Stimulated activated CD8-positive, alpha-beta memory T cell treated with anti-CD3 and anti-CD28 coated beads, Interleukin-4, amount 100 ng/mL, for 24 hours (primary cell): Measurements from ENCODE around the gene S1PR4.
"Not testable (repeated sequence)": the region's sequence is repeated elsewhere in the genome, so short reads cannot be mapped to it uniquely, and the experiment has no call there.

ENCODE experiments used
- DNase-seq: peaks from one replicate; pipeline ENCODE4 v3.0.0-alpha.2; 2020; ENCODE audit warnings: low read depth

The S1PR4 gene

GRCh38 chr19:3152419-3152780 is 26.2 kb upstream of the S1PR4 start:
- no peak for DNase-seq

DNA sequence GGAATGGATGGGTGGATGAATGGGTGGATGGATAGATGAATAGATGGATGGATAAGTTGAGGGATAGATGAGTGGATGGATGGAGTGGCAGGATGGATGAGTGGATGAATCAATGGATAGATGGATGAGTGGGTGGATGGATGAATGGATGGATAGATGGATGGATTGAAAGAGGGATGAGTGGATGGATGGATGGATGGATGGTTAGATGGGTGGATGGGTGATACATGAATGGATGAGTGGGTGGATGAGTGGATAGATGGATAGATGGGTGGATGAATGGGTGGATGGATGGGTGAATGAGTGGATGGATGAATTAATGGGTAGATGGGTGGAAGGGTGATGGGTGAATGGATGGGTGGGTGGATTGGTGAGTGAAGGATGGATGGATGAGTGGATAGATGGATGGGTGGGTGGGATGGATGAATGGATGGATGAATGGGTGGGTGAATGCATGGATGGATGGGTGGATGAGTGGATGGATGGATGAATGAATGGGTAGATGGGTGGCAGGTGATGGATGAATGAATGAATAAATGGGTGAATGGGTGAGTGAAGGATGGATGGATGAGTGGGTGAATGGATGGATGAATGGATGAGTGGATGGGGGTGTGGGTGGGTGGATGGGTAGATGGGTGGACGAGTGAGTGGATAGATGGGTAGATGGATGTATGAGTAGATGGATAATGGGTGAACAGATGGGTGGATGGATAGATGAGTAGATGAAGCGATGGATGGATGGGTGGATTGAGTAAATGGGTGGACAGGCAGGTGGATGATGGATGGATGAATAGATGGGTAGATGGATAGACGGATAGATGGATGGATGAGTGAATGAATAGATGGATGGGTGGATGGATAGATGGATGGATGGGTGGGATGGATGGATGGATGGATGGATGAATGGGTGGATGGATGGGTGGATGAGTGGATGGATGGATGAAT is 25.0 kb upstream of the S1PR4 start:
- DNase-seq: no peak

- not testable (repeated sequence) for DNase-seq
These were observed 24.1 kb upstream of the S1PR4 start for GRCh38 chr19:3154447-3154846.

GRCh38 chr19:3154957-3155736 is 23.4 kb upstream of the S1PR4 start:
- DNase-seq: peak; percentile 62

- no peak for DNase-seq
These were observed 21.3 kb upstream of the S1PR4 start for GRCh38 chr19:3157096-3157845.

DNA sequence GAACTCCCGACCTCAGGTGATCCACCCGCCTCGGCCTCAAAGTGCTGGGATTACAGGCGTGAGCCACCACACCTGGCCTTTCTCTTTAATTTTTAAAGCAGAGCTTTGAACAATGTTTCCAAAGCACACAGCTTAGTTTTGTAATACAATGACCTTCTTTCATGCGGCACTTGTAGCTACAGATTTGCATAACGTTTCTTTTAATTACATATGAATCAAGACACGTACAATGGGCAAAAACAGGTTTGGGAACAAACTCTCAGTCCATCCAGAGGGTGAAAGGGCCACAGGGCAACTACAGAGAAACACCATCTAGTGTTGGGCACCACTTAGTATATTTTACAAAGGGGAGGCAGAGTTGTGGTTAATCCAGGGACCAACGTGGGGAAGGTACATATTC is 19.0 kb upstream of the S1PR4 start:
- no peak for DNase-seq

DNA sequence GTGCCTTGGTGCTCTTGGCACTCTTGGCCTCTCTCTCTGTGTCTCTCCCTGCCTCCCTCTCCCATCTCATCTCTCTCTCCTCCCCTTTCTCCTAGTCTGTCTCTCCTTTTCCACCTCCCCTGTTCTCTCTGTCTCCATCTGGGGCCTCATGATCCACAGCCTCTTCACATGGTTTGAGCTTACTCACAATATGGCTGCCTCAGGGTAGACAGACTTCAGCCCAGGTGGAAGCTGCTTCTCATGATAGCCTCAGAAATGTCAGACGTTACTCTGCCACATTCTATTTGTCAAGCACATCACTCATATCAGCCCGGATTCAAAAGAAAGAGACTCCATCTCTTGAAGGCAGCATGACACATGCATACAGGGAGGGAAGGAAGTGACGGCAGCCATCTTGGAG is 18.4 kb upstream of the S1PR4 start:
- no peak for DNase-seq

GRCh38 chr19:3161453-3161852 is 17.1 kb upstream of the S1PR4 start:
- no peak for DNase-seq

GRCh38 chr19:3162418-3163229 is 15.9 kb upstream of the S1PR4 start:
- no peak for DNase-seq

GRCh38 chr19:3163230-3163886 is 15.2 kb upstream of the S1PR4 start:
- no peak for DNase-seq

DNA sequence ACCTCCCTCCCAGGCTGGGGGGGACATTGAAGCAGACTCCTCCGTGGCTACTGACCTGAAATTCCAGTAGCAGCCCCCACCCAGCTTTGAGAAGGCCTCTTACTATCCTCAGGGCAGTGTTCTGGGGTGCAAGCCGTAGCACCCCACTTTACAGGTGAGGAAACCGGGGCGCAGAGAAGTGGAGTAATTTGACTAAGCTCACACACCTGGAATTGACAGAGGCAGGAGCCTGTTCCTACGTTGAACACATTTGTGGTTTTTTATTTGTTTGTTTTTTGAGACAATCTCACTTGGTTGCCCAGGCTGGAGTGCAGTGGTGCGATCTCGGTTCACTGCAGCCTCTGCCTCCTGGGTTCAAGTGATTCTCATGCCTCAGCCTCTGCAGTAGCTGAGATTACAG is 14.6 kb upstream of the S1PR4 start:
- DNase-seq: no peak

DNA sequence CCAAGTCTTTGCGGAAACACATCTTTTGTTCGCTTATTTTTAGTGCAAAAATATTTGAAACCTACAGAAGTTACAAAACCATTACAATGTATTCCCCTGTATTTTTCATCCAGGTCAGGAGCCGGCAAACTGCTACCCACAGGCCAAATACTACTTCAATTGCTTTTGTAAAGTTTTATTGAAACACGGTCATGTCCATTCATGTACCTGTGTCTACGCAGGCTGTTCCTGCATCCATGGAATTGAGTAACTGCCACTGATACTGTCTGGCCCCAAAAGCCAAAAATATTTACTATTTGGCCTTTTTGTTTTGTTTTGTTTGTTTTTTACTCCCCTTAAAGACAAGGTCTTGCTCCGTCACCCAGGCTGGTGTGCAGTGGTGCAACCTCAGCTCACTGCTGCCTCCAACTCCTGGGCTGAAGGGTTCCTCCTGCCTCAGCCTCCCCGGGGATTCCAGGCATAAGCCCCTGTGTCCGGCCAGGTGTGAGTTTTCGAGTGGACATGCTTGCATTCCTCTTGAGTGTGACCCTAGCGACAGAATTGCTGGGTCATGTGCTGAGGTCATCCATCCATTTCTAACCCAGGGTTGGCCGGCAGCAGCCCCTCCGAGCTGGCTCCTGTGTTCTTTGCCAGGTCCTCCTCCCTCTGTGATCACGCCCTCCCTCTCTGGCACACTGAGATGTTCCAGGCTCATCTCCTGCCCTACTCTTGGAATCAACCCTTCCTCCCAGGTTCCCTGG is 10.9 kb upstream of the S1PR4 start:
- no peak for DNase-seq

DNA sequence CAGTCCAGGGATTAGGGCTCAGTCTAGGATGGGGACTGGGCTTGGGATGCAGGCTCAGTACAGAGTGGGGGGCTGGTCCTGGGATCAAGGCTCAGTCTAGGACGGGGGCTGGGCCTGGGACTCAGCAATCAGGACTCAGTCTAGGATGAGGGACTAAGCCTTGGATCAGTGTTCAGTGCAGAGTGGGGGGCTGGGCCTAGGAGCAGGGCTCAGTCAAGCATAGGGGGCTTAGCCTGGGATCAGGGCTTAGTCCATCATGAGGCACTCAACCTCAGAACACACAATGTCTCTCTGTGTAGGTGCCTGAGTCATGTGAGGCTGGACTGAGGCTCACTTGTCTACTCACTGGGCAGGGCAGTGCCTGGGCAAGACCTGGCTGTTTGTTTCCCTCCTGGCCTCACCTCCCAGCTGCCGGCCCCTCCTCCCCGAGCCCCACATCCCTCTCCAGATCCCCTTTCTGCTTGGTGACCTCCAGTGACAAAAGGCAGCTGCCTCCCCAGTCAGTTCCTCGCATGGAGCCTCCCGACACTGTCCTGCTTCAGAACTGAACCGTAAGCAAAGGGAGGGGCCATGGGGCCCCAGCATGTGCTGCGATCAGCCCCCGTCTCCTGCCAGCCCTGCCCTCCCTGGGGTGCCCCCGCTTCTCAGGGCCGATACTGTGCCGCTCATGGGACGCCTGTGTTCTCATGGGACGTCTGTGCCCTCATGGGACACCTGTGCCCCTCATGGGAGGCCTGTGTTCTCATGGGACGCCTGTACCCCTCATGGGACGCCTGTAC is 6.5 kb upstream of the S1PR4 start:
- no peak for DNase-seq

GRCh38 chr19:3172673-3173000 is 5.9 kb upstream of the S1PR4 start:
- DNase-seq: not testable (repeated sequence)

- DNase-seq: no peak
These were observed 2.5 kb upstream of the S1PR4 start for GRCh38 chr19:3175781-3176714.

DNA sequence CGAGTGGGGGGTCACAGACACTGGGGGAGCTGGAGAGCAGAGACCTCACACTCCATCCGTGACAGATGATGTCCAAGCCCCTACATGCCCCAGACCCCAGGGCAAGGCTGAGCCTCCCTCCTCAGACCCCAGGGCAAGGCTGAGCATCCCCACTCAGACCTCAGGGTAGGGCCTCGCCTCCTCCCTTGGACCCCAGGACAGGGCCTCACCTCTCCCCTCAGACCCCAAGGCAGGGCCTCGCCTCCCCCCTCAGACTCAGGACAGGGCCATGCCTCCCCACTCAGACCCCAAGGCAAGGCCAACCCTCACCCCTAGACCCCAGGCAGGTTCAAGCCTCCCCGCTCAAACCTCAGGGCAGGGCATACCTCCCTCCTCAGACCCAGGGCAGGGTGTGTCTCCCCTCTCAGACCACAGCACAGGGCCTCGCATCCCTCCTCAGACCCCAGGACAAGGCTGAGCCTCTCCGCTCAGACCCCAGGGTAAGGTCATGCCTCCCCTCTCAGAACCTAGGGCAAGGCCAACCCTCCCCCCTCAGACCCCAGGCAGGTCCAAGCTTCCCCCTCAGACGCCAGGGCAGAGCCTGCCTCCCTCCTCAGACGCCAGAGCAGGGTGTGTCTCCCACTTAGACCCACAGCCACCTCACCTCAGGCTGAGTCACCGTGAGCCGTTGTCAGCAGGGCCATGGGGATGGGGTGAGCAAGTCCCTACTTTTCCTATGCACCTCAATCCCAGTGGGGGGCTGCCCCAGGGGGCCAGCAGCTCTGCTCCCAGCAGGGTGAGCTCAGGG is 1.7 kb upstream of the S1PR4 start:
- peak; percentile 53 for DNase-seq

DNA sequence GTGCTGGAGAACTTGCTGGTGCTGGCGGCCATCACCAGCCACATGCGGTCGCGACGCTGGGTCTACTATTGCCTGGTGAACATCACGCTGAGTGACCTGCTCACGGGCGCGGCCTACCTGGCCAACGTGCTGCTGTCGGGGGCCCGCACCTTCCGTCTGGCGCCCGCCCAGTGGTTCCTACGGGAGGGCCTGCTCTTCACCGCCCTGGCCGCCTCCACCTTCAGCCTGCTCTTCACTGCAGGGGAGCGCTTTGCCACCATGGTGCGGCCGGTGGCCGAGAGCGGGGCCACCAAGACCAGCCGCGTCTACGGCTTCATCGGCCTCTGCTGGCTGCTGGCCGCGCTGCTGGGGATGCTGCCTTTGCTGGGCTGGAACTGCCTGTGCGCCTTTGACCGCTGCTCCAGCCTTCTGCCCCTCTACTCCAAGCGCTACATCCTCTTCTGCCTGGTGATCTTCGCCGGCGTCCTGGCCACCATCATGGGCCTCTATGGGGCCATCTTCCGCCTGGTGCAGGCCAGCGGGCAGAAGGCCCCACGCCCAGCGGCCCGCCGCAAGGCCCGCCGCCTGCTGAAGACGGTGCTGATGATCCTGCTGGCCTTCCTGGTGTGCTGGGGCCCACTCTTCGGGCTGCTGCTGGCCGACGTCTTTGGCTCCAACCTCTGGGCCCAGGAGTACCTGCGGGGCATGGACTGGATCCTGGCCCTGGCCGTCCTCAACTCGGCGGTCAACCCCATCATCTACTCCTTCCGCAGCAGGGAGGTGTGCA is 587 bp downstream of the S1PR4 start:
- DNase-seq: no peak
